GM19099 (cell line): ENCODE results near the gene SLC24A1.
A peak's percentile ranks its signal among the peaks of the same experiment; 100 is the strongest.

Experiments
- POLR2A ChIP-seq: IDR thresholded peaks from 3 replicates; pipeline ENCODE4 v1.6.1; 2011; ENCODE audit warnings: low read depth; ENCODE audit not compliant: insufficient read length; ENCODE audit errors: extremely low read depth

Gene SLC24A1

DNA sequence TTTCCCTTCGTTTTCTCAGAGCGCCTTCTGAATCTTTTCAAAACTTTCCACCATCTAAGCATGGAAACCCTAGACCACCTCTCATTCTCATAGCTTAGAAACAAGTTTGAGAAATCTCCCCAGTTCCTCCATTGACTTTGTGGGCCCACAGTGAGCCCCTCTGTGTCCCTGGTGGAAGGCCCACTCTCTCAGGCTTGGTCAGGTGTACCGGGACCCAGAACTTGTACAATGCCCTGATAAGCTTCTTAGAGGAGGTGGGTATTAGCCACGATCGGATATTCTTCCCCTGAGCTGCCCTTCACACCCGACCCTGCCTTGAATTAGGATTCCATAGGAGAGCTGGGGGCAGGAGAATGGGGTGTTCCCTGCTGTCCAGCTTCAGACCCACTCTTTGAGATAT is at the start of gene SLC24A1:
TSS of gene SLC24A1 (plus strand) at position 301 of the 400 bp plus-strand sequence. CDS start 2,143 bp downstream, outside the sequence.
- TF ChIP-seq POLR2A: no peak

DNA sequence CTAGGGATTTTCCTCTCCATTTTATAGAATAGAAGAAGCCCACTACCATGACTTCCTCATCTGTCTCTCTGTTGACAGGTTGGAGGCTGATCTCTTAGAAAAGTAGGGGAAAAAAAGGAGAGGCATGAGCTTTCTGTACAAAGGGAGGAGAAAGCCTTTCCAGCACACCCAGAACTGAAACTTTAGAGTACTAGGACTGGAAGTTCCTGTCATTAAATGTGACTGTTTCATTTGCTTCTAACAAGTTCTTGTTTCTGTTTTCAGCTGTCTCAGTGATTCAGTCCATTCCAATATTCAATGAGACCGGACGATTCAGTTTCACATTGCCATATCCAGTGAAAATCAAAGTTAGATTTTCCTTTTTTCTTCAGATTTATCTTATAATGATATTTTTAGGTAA is 49.8 kb upstream of the SLC24A1 start:
- no peak for TF ChIP-seq POLR2A

DNA sequence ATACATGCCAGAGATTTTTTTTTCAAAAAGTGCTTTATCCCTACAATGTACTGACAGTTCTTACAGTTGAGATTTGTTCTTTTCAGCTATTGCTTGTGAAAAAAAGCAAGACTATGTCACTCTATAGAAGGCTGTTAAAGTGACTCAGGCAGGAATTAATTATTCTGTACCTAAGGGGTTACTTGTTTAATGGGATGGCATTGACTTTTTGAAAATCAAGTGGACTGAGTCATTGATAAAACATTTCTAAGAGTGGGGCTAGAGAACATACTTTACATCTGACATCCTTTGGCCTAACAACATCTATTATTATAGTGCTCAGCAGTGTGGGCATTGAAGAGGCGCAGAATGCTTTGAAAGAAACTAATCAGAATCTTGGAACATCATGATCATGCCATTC is 45.1 kb upstream of the SLC24A1 start:
- TF ChIP-seq POLR2A: no peak

GRCh38 chr15:65577129-65577996 is 44.4 kb upstream of the SLC24A1 start:
- no peak for TF ChIP-seq POLR2A

DNA sequence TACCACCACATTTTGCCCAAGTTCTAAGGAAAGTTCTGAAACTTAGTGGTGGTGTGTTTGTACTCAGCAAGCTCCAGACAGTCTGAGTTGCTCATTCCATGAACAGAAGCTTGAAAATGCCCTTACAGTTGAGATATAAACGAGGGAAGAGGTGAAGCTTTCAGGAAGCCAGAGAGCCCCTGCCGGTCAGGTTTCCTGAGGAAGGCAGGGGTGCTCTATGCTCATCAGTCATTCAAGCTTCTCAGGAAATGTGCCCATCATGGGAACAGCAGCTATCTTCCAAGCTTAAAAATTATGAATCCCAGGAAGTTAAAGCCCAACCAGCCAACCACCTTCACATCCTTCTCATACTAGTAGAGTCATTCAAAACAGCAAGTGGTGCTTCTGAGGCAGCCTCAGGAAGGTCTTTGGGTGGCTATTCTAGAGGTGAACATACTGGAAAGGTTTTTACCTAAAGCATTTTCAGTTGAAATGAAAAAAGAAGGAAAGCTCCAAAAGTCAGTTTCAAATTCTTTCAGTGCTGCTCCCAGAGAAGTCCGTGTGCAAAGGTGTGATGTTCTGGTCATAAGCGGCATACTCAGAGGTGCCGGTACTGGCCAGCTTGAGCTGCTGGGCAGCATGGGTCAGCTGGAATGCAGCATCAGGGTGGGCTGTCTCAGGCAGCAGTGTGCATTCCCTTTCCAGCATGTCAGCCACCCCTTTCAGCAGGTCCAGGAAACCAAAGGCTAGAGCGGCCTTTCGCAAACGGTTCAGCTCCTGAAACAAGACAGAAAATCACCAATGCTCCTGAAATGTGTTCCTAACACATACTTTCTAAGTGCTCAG is 42.6 kb upstream of the SLC24A1 start:
- no peak for TF ChIP-seq POLR2A

- TF ChIP-seq POLR2A: no peak
Observed at GRCh38 chr15:65579762-65580161, 42.0 kb upstream of the SLC24A1 start.

- TF ChIP-seq POLR2A: no peak
Observed at GRCh38 chr15:65580287-65580686, 41.5 kb upstream of the SLC24A1 start.

- TF ChIP-seq POLR2A: no peak
Observed at GRCh38 chr15:65583701-65584100, 38.0 kb upstream of the SLC24A1 start.

DNA sequence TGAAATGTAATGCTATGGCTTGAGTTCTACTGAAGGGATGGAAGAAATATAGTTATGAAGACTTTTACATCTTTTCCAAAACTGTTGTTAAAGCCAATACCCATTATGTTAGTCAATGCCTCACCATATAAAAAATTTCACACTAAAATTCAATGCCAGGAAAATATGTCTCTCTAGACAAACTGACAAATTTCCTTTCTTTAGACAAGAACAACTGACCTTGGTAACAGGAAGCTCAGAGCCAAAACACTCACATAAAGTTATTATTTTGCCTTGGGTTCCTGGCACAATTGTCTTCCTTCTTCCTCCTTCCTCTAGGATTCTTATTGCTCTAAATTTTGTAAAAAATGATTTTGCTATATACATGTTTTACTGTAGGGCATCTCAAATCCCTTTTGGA is 37.5 kb upstream of the SLC24A1 start:
- TF ChIP-seq POLR2A: no peak

GRCh38 chr15:65587094-65587493 is 34.6 kb upstream of the SLC24A1 start:
- TF ChIP-seq POLR2A: no peak

- TF ChIP-seq POLR2A: no peak
Observed at GRCh38 chr15:65595960-65596359, 25.8 kb upstream of the SLC24A1 start.

GRCh38 chr15:65598468-65598867 is 23.3 kb upstream of the SLC24A1 start:
- TF ChIP-seq POLR2A: no peak

- TF ChIP-seq POLR2A: no peak
Observed at GRCh38 chr15:65599677-65600076, 22.1 kb upstream of the SLC24A1 start.

GRCh38 chr15:65603134-65603533 is 18.6 kb upstream of the SLC24A1 start:
- TF ChIP-seq POLR2A: no peak

DNA sequence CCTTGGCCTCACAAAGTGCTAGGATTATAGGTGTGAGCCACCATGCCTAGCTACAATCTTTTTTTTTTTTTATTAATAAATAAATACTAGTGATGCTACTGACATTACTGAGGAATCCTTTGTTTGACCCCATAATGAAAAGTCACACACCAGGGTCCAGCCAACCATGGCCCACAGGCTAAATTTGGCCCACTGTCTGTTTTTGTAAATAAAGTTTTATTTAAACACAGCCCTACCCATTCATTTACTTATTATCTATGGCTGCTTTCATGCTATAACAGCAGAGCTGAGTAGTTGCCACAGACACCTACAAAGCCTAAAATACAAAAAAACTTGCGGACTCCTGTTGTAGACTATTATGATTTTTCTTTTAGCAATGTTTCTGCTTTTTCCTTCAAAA is 18.2 kb upstream of the SLC24A1 start:
- no peak for TF ChIP-seq POLR2A

- peak; percentile 88 for TF ChIP-seq POLR2A
Observed at GRCh38 chr15:65610871-65611718, 10.6 kb upstream of the SLC24A1 start, which contains the start of gene INTS14. INTS14 (minus strand) TSS chr15:65611131; CDS start chr15:65607380, 3,751 bp downstream.
